ENCODE results near the gene TSHZ1.

Gene TSHZ1

GRCh38 chr18:75230163-75231052 is 19.8 kb downstream of the TSHZ1 start:
- TF ChIP-seq CTCF (IDR thresholded peaks at IDR 0.05; ENCODE audit: low read depth, low read length) (no peak), MYC (IDR thresholded peaks at IDR 0.05; ENCODE audit: low read depth, low read length) (no peak), POLR2A (IDR thresholded peaks at IDR 0.05; ENCODE audit: extremely low read depth, insufficient read length) (no peak), MAX (IDR thresholded peaks at IDR 0.05; ENCODE audit: low read depth, low read length) (no peak)
- no peak overlapping the region for H3K4me3 ChIP-seq (ENCODE audit: low read depth, low read length)
- no peak for DNase-seq (ENCODE audit: low read depth)

GRCh38 chr18:75231053-75231406 is 20.4 kb downstream of the TSHZ1 start:
- no peak for DNase-seq (ENCODE audit: low read depth)
- H3K4me3 ChIP-seq (ENCODE audit: low read depth, low read length) = no peak overlapping the region
- TF ChIP-seq MAX (IDR thresholded peaks at IDR 0.05; ENCODE audit: low read depth, low read length) (no peak), MYC (IDR thresholded peaks at IDR 0.05; ENCODE audit: low read depth, low read length) (no peak), CTCF (IDR thresholded peaks at IDR 0.05; ENCODE audit: low read depth, low read length) (no peak), POLR2A (IDR thresholded peaks at IDR 0.05; ENCODE audit: extremely low read depth, insufficient read length) (no peak)

- TF ChIP-seq MYC (IDR thresholded peaks at IDR 0.05; ENCODE audit: low read depth, low read length) = no peak
- no peak for TF ChIP-seq POLR2A (IDR thresholded peaks at IDR 0.05; ENCODE audit: extremely low read depth, insufficient read length)
- no peak for TF ChIP-seq CTCF (IDR thresholded peaks at IDR 0.05; ENCODE audit: low read depth, low read length)
- no peak for TF ChIP-seq MAX (IDR thresholded peaks at IDR 0.05; ENCODE audit: low read depth, low read length)
- DNase-seq (ENCODE audit: low read depth) = no peak
- no peak overlapping the region for H3K4me3 ChIP-seq (ENCODE audit: low read depth, low read length)
Observed at GRCh38 chr18:75234901-75235300, 24.3 kb downstream of the TSHZ1 start.

- TF ChIP-seq MAX (IDR thresholded peaks at IDR 0.05; ENCODE audit: low read depth, low read length) (no peak), POLR2A (IDR thresholded peaks at IDR 0.05; ENCODE audit: extremely low read depth, insufficient read length) (no peak), MYC (IDR thresholded peaks at IDR 0.05; ENCODE audit: low read depth, low read length) (no peak), CTCF (IDR thresholded peaks at IDR 0.05; ENCODE audit: low read depth, low read length) (no peak)
- no peak overlapping the region for H3K4me3 ChIP-seq (ENCODE audit: low read depth, low read length)
- DNase-seq (ENCODE audit: low read depth) = no peak
Observed at GRCh38 chr18:75235896-75236295, 25.3 kb downstream of the TSHZ1 start.

- H3K4me3 ChIP-seq (ENCODE audit: low read depth, low read length) = no peak overlapping the region
- TF ChIP-seq CTCF (IDR thresholded peaks at IDR 0.05; ENCODE audit: low read depth, low read length) (no peak), MAX (IDR thresholded peaks at IDR 0.05; ENCODE audit: low read depth, low read length) (no peak), POLR2A (IDR thresholded peaks at IDR 0.05; ENCODE audit: extremely low read depth, insufficient read length) (no peak), MYC (IDR thresholded peaks at IDR 0.05; ENCODE audit: low read depth, low read length) (no peak)
- no peak for DNase-seq (ENCODE audit: low read depth)
Observed at GRCh38 chr18:75238100-75238499, 27.5 kb downstream of the TSHZ1 start.
